OCI-LY7 (cell line): ENCODE results near the gene SNX32.

ENCODE experiments used
- CTCF ChIP-seq: fragments of 200-600 bp; sonication (generic); conservative IDR thresholded peaks from 2 replicates; pipeline ENCODE4 v1.5.1; 2014; ENCODE audit warnings: mild to moderate bottlenecking, antibody characterized with exemption, low read length, moderate library complexity, mixed read lengths
- EZH2phosphoT487 ChIP-seq: fragments of 200-600 bp; sonication (generic); IDR thresholded peaks from 2 replicates; pipeline ENCODE4 v1.6.1; 2018; ENCODE audit warnings: low read depth, borderline replicate concordance, mild to moderate bottlenecking, mixed run types, antibody characterized with exemption, low read length, moderate library complexity, mixed read lengths

GRCh38 chr11:65898656-65899355 is 65.0 kb downstream of the SNX32 start:
- TF ChIP-seq CTCF (no peak), EZH2phosphoT487 (no peak)
